Stimulated activated CD4-positive, alpha-beta T cell treated with anti-CD3 and anti-CD28 coated beads, Interleukin-15, amount 100 ng/mL, for 1 hour (primary cell): ENCODE results near the gene AKT3.

Source experiments
- DNase-seq, 2 donors: peaks; one replicate each; pipeline ENCODE4 v3.0.0-alpha.2; 2020; ENCODE audit warnings: low read depth in 1 of 2, low spot score in 1 of 2

The AKT3 gene

DNA sequence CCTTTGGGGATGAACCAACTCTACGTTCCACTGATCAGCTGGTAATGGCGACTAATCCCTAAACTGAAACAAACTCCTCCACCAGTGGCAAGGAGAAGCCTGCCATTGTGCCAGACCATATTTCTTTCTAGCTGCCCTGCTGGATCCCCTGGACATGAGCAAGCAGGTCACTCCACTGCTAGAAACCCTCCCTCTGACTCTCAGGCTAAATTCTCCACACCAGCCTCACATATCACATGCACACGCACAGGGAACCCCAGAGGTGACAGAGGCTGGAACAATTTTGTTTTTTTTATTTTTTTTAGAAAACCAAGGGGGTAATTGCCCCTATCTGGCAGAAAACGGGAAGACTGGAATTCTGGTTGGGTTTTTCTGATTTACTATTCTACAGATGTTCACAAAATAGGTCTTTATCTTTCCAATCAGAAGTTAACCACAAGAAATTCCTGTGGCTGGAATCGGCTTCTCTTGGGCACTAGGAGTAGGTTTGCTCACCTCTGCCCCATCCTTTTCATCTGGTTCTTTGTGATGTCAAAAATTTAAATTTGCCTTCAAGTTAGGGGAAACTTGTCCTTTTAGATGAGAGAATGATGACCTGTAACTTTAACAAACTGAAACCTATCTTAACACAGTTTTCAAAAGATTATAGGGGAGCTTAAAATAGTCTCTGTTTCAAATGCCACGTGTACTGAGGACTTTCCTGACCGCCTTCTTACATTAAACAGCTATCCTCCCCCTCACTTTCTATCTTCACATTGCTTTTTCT is 336.1 kb downstream of the AKT3 start:
- DNase-seq: no peak

DNA sequence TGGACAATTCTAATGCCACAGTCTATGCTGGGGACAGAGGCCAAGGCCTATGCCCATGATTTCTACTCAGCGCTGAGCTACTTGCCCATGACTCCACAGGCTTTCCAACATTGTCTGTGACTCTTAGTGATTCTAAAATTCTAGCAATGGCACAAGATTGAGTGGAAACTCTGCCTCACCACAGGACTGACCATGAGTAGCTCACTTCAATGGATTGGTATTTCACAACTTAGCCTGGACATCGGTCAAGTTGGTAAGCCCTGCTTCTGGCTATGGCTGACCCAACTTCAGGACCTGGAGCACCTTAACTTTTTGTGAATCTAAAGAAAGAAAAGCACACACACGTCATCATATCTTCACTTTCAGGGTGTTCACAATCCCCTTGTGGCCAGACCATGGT is 339.1 kb downstream of the AKT3 start:
- no peak for DNase-seq

- DNase-seq: no peak
These were observed 341.1 kb downstream of the AKT3 start for GRCh38 chr1:243508943-243509342.

- no peak for DNase-seq
These were observed 341.7 kb downstream of the AKT3 start for GRCh38 chr1:243508303-243508713.

DNA sequence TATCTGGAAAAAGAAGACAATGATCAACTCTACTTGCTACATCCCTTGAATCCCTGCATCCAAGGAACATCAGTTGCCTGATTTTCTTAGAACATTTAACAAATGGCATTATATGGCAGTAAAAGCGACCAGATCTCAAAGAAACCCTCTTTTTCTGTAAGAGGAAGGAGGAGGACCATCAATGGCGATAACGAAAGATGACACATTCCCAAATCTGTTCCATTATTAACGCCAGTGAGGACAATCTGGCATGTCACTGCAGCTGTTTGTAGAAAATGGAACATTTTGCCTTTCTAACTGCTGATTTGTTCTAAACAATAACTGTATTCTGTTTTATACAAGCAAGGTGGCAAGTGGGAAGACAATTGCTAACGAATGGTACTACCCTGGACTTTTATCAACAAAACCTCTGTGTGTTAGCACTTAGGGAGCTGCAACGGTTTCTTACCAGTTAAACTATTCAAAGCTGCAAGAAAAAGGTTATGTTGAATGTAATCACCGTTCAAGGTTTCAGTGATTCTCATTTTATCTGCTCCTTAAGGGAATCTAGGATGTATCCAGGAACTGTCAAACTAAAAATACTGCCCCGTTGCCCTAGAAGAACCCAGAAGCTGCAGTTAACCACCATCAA is 342.3 kb downstream of the AKT3 start:
- no peak for DNase-seq

DNA sequence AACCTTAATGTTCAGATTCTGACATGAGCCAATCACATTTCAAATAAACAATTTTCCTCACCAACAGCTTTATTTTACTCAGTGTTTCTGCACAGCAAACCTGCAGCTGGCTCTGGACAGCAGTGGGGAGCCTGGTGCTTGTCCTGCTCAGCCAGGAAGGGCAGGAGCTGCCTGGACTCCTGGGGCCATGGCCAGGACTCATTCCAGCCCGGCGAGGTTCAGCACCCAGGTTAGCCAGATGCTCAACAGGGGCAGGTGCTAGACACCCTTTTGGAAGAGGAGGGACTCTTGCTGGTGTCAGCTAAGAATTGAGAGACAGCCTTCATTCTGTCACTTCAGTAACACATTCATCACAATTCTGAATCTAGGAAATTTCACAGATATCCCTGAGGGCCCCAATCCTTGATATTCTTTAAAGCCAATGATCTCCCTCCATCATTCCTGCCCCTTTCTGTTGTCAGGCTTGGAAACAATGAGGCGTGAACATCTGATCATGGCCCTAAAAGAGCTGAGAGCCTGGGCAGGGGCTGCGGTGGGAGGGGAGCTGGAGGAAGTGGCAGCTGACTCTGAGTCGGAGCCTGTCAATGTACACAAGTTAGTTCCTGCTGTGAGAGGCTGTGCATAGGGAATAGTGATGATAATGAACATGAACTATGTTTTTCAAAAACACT is 342.9 kb downstream of the AKT3 start:
- DNase-seq: no peak

DNA sequence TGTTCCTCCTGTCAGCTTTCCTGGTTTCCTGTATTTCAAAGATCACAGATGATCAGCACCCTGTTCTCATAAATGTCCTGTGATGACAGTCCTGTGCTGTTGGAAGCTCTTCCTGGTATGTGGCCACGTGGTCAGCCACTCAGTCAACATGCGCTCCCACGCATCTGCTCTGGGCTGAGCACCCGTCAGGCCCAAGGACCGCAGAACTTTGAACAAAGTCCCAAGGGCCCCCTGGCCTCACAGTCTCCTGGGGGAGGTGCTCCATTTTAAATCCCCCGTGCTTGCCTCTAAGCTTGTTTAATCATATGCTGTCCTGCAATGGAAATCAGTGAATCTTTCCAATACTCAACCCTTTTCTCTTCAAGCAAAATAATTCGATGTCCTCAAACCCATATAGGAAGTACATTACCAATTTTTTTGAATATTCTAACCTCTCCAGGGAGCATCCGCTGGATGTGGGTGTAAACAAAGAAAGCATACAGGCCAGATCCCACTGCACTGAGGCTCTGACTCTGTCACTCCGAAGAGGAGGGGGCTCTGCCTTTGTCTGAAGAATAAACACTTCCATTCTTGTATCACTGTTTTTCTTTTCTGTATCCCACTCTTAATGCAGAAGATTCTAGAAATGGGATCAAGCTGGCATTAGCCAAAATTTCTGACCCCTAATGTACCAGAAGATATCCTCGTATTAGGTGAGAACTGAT is 343.9 kb downstream of the AKT3 start:
- DNase-seq: no peak

- DNase-seq: no peak
These were observed 346.9 kb downstream of the AKT3 start for GRCh38 chr1:243503155-243503554.

- no peak for DNase-seq
These were observed 349.0 kb downstream of the AKT3 start for GRCh38 chr1:243501002-243501401.

DNA sequence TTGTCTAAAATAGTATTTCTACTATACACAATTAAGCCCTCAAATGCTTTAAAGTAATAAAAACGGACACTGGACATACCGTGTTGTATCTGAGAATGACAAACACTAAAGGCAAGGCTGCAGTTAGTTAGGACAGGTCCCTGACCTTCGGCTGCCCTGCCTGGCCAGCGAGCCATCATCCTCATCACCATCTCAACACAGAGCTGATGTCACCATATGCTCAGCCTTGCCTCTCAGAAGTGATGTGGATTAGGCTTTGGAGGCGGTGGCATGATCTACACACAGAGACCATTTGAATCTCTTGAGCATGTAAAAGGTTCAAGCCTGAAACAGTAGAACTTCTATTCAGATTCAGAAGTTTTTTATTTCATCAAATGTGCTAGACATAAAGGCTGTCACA is 349.5 kb downstream of the AKT3 start:
- no peak for DNase-seq

- DNase-seq: no peak
These were observed 350.3 kb downstream of the AKT3 start for GRCh38 chr1:243499711-243500110.

DNA sequence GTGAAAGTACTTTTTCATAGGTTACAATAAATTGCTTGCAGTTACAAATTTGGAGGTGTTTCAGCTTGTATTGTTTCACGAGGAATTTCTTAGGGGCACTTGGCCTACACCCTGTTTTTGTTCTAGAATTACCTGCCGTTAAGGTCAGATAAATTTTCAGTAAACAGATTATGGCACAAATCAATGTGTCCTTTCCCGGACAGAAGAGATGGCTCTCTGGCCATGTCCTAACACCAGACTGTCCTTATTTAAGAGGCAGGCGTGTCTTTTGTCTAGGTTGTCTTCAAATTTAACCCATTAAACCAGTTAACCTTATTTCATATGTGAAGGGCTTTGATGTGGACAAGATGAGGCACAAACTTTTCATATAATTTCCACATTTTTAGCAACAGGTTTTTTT is 350.8 kb downstream of the AKT3 start:
- DNase-seq: no peak

GRCh38 chr1:243497939-243498681 is 351.9 kb downstream of the AKT3 start:
- no peak for DNase-seq

DNA sequence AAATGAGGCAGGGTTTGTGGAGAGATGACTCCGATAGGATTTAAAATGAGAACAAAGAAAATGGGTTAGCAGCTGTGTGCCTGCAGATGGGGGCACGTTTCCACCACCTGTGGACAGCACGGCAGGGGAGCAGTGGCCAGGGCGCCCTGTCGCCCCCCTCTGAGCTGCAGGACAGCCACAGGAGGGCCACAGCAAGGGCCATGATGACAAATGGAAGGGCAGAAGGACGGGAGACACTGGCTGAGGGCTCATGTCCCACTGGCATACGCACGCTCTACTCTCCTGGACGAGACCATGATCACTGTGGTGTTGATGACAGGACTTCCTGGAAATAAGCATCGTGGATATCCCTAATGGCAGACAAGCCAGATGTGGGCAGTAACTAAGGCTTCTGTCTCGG is 353.2 kb downstream of the AKT3 start:
- DNase-seq: no peak

DNA sequence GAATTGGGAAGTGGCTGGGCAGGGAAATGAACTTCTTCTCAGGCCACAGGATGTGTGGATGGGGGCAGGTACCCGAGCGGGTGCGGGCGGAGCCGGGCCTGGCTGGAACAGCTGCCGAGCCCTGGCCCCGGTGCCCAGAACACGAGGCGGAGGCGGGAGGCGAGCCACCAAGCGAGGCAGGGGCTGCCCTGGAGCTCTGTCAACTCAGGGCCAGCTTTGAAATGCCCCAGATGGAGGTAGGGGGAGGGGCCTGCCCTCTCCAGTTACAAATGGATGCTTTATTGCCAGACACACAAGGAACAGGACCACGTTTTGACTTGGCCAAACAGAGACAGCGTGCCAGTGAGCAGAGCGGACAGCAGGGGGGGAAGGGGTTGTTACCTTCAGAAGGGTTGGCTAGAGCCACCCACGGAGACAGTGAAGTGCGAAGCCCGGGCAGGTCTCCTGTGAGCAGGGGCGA is 353.8 kb downstream of the AKT3 start:
- DNase-seq: no peak

DNA sequence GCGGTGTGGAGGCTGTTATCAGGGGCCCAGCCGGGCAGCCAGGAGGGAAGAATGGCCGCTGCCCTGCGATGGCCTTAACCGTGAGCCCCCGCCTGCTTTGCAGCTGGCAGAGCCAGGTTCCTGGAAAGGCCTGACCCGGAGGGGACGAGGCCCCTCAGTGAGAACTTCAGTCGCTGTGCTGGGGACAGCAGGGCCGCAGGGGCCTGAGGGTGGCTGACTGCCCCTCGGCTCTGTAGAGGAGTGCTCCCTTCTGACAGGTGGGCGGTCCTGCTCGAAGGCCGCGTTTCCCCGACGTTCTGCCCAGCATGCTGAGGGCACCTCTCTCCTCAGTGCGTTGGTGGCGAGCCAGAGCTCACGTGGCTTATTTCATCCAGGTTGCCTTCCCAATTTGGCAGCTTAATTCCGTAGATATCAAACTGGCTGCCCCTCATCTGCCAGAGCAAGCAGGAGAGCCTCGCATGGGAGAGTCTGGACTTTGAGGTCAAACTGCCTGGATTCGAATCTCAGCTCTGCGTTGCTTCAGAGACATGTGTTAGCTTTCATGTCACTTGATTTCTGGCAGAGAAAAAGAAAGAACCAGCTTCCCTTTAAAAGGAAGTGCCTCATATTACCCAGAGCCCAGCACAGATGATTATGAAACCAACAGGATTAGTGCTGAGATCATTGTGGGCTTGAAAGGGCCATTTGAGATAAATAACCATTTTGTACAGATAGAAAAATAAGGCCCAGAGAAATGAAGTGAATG is 354.4 kb downstream of the AKT3 start:
- DNase-seq: no peak

DNA sequence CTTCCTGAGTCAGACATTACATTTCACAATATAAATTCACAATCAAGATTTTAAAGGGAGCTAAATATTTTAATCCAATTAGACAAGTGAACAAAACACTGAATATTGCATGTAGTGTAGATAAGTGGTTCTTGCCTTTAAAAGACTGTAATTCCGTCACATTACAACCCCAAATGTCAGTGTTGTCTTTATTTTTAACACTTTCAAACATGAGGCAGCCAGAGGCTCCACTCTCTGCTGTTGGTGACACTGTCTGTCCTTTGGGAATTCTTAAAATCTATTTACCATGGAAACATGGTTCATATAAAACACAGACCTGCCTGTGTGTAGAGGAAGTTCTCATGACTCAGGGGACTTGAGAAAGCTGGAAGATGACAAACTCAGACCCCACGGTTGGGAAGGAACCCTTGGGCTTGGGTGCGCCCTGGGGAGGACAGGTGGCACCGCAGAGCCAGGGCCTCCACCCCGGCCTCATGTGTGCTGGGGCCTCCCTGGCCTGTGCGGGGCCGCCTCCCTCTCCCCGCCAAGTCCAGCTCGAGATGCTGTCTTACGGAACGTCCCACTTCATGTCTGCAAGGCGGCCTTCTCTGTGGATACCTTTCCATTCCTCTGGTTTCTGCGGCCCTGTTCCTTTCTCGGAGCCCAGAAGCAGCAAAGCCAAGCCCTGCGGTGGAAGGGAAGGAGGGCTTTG is 355.2 kb downstream of the AKT3 start:
- DNase-seq: no peak

DNA sequence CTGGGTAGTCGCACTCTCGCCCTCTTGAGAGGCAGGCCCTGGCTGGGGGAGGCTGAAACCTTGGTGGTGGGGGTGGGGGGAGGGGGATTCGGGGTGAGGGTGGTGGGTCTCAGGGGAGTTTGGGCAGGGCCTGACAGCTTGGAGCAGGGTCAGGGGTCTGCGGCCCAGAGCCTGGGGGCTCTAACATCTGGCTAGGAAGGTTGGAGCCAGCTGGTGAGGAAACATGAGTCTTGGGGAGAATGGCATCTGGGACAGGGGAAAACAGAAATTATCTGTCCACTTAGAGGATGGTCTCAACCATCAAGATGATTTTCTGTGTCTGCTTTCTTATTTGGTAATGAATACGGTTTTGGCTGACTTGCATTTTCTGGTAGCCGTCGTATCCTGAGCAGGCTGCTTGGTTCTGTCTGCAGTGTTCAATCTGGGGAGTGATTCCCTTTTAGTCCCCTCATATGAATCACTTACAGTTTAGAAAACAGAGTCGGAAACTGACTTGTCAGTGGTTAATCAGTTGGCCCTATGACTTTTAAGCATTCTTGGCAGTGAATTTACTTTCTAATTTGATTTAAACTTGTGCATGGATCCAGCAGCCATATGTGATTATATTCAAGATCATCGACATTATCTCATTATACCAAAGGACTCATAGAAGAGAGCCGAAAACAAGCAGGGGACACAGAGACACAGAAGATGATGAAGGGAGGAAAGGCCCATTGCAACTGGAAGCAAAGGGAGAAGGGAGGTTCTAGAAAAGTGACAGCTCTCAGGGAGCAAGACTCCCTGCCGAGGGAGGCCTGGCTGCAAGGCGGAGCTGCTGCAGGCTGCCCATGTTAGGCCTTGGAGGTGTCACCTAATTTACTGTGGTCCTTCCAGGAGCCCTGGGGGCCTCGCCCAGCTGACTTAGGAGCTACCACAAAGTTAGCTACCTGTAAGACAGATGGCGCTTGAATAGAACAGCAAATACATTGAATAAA is 356.6 kb downstream of the AKT3 start:
- no peak for DNase-seq
